ENCODE data around the gene RHD.
"Not testable (repeated sequence)": the region's sequence is repeated elsewhere in the genome, so short reads cannot be mapped to it uniquely, and the experiment has no call there.

Gene RHD

GRCh38 chr1:25360596-25361581 lies 88.6 kb downstream of the RHD start:
- no peak for FAIRE-seq

- no peak for FAIRE-seq
Measured at GRCh38 chr1:25361901-25362300, 89.6 kb downstream of the RHD start.

GRCh38 chr1:25362634-25363559 lies 90.6 kb downstream of the RHD start:
- not testable (repeated sequence) for FAIRE-seq

- FAIRE-seq, result no peak
Measured at GRCh38 chr1:25369241-25369640, 96.9 kb downstream of the RHD start.

GRCh38 chr1:25369691-25370271 lies 97.5 kb downstream of the RHD start:
- not testable (repeated sequence) for FAIRE-seq

- FAIRE-seq, result not testable (repeated sequence)
Measured at GRCh38 chr1:25371757-25372156, 99.4 kb downstream of the RHD start.

GRCh38 chr1:25378367-25378766 lies 106.1 kb downstream of the RHD start:
- not testable (repeated sequence) for FAIRE-seq

Data from A204.1 (cell line).